Gastroesophageal sphincter (tissue), 4 donors: ENCODE results near the gene ZNF540. TPM values are rescaled to one million over a fixed set of nuclear protein-coding genes. Genes with fewer than 3 reads are reported as not detected.
"Not testable (repeated sequence)": the region's sequence is repeated elsewhere in the genome, so short reads cannot be mapped to it uniquely, and the experiment has no call there.

Experiments used
- ATAC-seq: fragments of 150-250 bp; one replicate; pipeline ENCODE4 v1.9.1; 2016; ENCODE audit warnings: mild to moderate bottlenecking, moderate library complexity
- H3K27ac ChIP-seq, 4 donors: fragments of 200-600 bp; sonication (generic) in 3 of 4; 1 replicate in 3 of 4; 2 replicates in 1 of 4; pipeline ENCODE4 v1.5.1; 2016 to 2019
- H3K27me3 ChIP-seq: fragments of 200-600 bp; sonication (generic); one replicate; pipeline ENCODE4 v1.5.1; 2019
- H3K36me3 ChIP-seq, 2 donors: fragments of 200-600 bp; sonication (generic); one replicate each; pipeline ENCODE4 v1.5.1; 2019; ENCODE audit warnings: control low read depth in 1 of 2
- H3K4me1 ChIP-seq, 3 donors: fragments of 200-600 bp; sonication (generic); 1 replicate in 2 of 3; 2 replicates in 1 of 3; pipeline ENCODE4 v1.5.1; 2016 to 2019; ENCODE audit warnings: control low read depth in 2 of 3
- H3K4me3 ChIP-seq, 2 donors: fragments of 200-600 bp; sonication (generic); one replicate each; pipeline ENCODE4 v1.5.1; 2019; ENCODE audit warnings: mild to moderate bottlenecking in 1 of 2, moderate library complexity in 1 of 2
- H3K9me3 ChIP-seq, 3 donors: fragments of 200-600 bp; sonication (generic); one replicate each; pipeline ENCODE4 v1.5.1; 2017 to 2019; ENCODE audit warnings: control low read depth in 2 of 3
- CTCF ChIP-seq, 4 experiments: fragments of 200-600 bp in 2 of 4; fragments of 450-650 bp in 2 of 4; sonication (generic) in 1 of 4; IDR thresholded peaks; one replicate each; pipeline ENCODE4 v1.5.1; 2017 to 2019; ENCODE audit warnings: antibody characterized with exemption in 4 of 4, mild to moderate bottlenecking in 2 of 4, moderate library complexity in 2 of 4
- EP300 ChIP-seq: sonication (generic); formaldehyde crosslinking; IDR thresholded peaks from one replicate; pipeline ENCODE4 v1.6.1; 2017; ENCODE audit warnings: antibody characterized with exemption, mild to moderate bottlenecking
- POLR2A ChIP-seq, 2 donors: fragments of 450-650 bp; IDR thresholded peaks; one replicate each; pipeline ENCODE4 v1.6.1; 2017; ENCODE audit warnings: antibody characterized with exemption in 2 of 2, mild to moderate bottlenecking in 2 of 2, moderate library complexity in 1 of 2
- POLR2AphosphoS5 ChIP-seq: sonication (generic); formaldehyde crosslinking; IDR thresholded peaks from one replicate; pipeline ENCODE4 v1.6.1; 2017; ENCODE audit warnings: antibody characterized with exemption
- WGBS, 2 donors: methylation state at CpG; one replicate each; pipeline ENCODE4 v1.1.5; 2018; ENCODE audit warnings: low coverage in 1 of 2; 5-methylcytosine and 5-hydroxymethylcytosine counted together
- total RNA-seq, 4 donors: library from RNA; depleted of rRNA; stranded (reverse); fragments of >200 nt; gene quantifications; one replicate each; pipeline ENCODE4 v1.1.0, GENCODE V29; 2016

The ZNF540 gene
- total RNA-seq, 4 donors from 2014 or later: 2.0 to 11.8 (median 4.8) TPM

- Histone ChIP-seq H3K9me3 (no peaks in the 10 kb centered on the region), H3K27ac (peak overlapping the region; percentile 68 to 95 (median 93)), H3K4me1 (peaks cover 0 to 40% (median 11%) of the 10 kb centered on the region in 3 donors), H3K36me3 (no peaks in the 10 kb centered on the region), H3K27me3 (no peaks in the 10 kb centered on the region), H3K4me3 (peak overlapping the region; percentile 45 to 73)
- WGBS, 2 donors: 0 to 2% methylated on average over 1 to 29 of the region's 57 CpGs
- no peak for TF ChIP-seq POLR2AphosphoS5
- no peak for TF ChIP-seq CTCF (IDR thresholded peaks at IDR 0.05)
- TF ChIP-seq EP300: no peak
- TF ChIP-seq POLR2A (IDR thresholded peaks at IDR 0.05): no peak
- ATAC-seq: peak; percentile 89
These were observed 61.2 kb downstream of the ZNF540 start for GRCh38 chr19:37655689-37656371.

DNA sequence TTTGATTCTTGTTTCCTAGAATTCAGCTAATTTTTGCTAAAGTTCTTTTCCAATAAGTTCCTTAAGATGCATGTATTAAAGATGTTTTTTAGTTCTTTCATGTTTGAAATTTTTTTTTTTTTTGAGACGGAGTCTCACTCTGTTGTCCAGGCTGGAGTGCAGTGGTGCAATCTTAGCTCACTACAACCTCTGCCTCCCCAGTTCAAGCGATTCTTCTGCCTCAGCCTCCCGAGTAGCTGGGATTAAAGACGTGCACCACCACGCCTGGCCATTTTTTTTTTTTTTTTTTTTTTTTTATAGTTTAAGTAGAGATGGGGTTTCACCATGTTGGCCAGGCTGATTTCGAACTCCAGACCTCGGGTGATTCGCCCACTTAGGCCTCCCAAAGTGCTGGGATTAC lies 62.5 kb downstream of the ZNF540 start:
- not testable (repeated sequence) for H3K27ac ChIP-seq, H3K9me3 ChIP-seq, H3K4me3 ChIP-seq, H3K36me3 ChIP-seq, H3K27me3 ChIP-seq, ATAC-seq
- H3K4me1 ChIP-seq: peaks cover 0 to 37% (median 11%) of the 10 kb centered on the region in 3 donors
- 92 to 93% methylated on average over 3 to 8 of the region's 8 CpGs for WGBS, 2 donors

Other genes with a start within 250 kb of the ZNF540 start
- gene ZNF527, start 223.8 kb upstream of the ZNF540 start, total RNA-seq: 1 to 10 TPM; 4.5 to 5.9 (median 5.3) TPM
- gene ZNF569, start 127.4 kb upstream of the ZNF540 start, total RNA-seq: 10 to 100 TPM in 1 of 4 donors, 1 to 10 TPM in 3; 5.5 to 15.4 (median 6.9) TPM
- 10 to 100 TPM in 1 of 4 donors, 1 to 10 TPM in 3; 8.1 to 12.1 (median 8.3) TPM for gene ZNF570, start 125.5 kb upstream of the ZNF540 start, total RNA-seq
- 1 to 10 TPM; 2.3 to 8.1 (median 6.3) TPM for gene ZNF793, start 87.9 kb upstream of the ZNF540 start, total RNA-seq
- 1 to 10 TPM; 4.9 to 8.8 (median 5.9) TPM for gene ZNF571, start 84 bp upstream of the ZNF540 start, total RNA-seq
- 10 to 100 TPM in 3 of 4 donors, 1 to 10 TPM in 1; 9.6 to 17.4 (median 14.9) TPM for gene ZFP30, start 60.6 kb downstream of the ZNF540 start, total RNA-seq
- 10 to 100 TPM in 1 of 4 donors, 1 to 10 TPM in 3; 3.9 to 14.9 (median 5.9) TPM for gene ZNF607, start 124.9 kb downstream of the ZNF540 start, total RNA-seq
- 10 to 100 TPM in 1 of 4 donors, 1 to 10 TPM in 3; 5.7 to 16.3 (median 8.4) TPM for gene ZNF573, start 184.7 kb downstream of the ZNF540 start, total RNA-seq